ENCODE measurements around the gene PCED1B.
"Not testable (repeated sequence)": the region's sequence is repeated elsewhere in the genome, so short reads cannot be mapped to it uniquely, and the experiment has no call there.

The PCED1B gene

DNA sequence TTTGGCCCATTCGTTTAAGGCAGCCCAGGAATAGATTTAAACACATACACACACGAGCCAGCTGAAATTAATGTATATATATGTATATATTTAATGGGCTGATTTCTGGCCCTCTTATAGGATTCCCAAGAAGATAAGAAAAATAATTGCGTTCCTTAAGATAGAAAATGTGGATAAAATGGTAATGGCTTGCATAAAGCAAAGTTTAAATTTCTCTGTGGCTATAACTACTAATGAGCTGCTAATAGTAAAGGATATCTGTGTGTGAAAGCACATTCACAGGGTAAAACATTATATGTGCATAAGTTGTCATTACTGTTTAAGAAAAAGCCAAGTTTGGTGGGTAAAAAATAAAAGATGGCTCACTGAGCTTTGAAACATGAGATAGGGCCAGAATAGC is 134.0 kb downstream of the PCED1B start:
- no peak for DNase-seq

DNA sequence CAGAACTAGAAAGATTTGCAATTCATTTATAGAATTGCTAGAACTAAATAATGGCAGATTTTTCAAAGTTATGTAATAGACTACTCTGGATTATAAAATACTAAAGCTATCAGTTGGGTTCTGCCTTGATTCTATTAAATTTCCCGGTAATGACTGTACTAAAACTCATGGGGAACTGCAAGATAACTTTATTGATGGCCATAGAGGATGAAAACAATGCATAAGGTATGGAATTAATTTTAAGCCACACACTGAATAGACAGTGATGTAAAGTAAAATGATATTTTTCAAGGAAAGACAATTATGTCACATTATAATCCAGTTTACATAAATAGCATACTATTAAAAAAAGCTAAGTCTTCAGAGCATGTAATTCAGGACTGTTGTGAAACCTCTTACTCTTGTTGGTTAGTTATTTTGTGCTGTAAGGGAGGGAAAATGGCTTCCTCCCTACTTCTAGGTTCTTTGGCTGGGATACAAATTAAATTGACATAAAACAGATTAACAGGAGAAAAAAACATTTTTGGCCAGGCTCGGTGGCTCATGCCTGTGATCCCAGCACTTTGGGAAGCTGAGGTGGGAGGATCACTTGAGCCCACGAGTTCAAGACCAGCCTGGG is 134.7 kb downstream of the PCED1B start:
- DNase-seq = no peak

DNA sequence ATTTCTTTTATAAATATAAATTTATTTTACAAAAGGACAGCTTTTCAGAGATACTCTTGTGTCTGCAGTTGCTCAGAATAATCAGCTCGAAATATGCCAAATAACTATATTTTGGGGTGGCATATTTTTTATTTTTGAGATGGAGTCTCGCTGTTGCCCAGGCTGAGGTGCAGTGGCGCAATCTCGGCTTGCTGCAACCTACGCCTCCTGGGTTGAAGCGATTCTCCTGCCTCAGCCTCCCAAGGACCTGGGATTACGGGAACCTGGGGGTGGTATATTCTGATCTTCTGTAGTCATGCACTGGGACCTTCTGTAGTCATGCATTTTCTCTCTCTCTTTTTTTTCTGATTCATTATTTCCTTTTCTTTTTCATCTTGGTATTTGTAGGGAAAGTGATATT is 135.3 kb downstream of the PCED1B start:
- DNase-seq = no peak

DNA sequence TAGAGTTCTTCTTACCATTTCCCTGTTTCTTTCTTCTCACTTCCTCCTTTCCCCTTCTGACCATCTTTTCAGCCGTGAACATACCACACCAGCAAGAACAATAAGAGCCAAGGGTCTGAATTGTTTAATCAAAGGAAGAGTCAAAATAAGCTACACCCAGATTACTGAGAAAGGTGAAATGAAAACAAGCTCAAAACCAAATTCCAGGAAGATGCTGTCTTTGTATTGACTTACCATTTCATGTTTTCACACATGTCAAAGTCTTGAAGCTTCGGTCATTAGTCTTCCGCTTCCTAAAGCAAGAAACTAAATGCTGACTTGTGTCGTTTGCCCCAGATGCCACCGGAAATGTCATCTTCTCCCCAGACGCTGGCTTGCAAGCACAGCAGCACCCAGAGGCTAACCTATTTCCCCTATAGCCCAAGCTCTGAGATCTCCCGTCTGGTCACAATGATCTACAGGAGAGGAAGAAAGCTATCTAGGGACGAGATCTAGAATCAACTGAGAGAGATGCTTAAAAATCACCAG is 136.8 kb downstream of the PCED1B start:
- DNase-seq = no peak

DNA sequence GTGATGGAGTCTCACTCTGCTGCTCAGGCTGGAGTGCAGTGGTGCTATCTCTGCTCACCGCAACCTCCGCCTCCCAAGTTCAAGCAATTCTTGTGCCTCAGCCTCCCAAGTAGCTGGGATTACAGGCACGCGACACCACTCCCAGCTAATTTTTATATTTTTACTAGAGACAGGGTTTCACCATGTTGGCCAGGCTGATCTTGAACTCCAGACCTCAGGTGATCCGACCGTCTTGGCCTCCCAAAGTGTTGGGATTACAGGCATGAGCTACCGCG is 138.1 kb downstream of the PCED1B start:
- not testable (repeated sequence) for DNase-seq

DNA sequence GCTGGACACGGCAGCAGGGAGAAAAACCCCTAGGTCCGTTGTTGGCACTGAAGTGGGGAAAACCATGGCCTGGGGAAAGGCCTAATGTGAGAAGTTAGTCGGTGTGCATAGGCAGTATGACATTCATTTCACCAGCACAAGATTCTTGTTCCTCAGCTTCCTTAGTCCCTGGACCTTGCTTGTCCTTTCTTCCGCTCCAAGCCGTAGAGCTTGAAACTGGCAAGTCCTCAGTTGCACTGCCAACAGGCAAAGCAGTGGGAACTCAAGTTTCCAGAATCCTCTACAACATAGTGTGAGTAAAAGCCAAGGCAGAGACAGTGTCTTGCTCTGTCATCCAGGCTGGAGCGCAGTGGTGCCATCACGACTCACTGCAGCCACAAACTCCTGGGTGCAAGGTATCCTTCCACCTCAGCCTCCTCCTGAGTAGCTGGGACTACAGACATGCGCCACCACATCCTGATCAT is 138.8 kb downstream of the PCED1B start:
- DNase-seq = no peak

DNA sequence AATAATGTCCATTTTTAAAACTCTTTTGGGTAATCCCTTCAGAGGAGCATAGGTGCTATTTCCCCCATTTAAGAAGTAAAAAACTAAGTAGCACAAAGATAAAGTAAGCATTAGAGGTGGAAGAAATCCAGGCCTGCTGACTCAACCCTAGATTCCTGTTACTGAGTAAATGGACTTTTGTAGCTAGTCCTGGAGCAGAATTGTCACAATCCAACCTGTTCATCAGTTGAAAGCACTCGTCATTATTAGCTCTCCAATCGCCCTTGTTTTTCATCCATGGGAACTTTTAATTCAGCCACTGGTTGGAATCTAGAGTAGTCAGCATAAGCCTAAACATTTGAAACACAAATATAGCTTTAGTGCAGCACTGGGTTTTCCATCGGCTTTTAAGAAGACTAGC is 139.8 kb downstream of the PCED1B start:
- no peak for DNase-seq

DNA sequence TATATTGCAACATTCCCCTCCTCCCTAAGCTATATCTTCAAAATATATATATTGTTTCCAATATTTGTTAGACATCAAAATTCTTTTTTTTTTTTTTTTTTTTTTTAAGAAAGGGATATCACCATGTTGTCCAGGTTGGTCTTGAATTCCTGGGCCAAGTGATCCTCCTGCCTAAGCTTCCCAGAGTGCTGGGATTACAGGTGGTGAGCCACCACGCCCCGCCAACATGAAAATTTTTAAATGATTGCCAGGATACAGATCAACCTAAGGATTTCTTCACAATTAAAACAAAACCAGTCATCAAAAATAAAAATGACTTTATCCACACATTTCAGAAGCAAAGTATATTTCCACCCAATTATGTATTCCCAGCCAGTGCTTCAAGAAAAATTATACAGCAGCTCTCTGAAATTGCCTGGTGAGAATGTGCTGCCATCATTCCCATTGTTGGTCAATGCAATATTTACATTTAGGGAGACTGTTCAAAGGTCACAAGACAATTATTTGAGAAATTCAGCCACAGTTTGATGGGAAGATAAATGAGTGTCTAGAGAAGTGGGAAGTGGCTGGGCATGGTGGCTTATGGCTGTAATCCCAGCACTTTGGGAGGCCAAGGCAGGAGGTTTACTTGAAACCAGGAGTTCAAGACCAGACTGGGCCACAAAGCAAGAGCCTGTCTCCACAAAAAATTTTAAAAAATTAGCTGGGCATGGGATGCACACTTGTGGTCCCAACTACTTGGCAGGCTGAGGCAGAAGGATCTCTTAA is 142.0 kb downstream of the PCED1B start:
- DNase-seq = no peak

DNA sequence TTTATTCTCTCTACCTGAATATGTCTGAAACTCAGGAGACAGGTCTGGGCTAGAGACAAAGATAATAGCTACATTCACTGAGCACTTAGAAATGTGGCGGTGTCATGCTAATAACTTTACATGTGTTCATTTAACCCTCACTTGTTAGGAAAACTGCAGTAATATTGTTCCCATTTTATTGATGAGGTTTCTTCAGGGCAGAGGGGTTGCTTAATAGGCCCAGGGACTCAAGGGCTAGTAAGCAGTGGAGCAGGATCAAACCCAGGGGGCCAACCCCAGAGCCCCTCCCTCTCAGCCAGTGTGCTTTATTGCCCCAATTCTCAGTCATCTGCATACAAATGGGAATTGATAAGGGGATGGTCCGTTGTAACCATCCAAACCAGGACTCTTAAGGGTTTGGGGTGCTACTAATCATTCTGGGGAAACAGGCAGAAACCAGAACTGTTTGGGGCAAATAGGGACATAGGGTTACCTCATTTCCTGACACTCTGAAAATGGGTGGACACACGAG is 143.2 kb downstream of the PCED1B start:
- no peak for DNase-seq

DNA sequence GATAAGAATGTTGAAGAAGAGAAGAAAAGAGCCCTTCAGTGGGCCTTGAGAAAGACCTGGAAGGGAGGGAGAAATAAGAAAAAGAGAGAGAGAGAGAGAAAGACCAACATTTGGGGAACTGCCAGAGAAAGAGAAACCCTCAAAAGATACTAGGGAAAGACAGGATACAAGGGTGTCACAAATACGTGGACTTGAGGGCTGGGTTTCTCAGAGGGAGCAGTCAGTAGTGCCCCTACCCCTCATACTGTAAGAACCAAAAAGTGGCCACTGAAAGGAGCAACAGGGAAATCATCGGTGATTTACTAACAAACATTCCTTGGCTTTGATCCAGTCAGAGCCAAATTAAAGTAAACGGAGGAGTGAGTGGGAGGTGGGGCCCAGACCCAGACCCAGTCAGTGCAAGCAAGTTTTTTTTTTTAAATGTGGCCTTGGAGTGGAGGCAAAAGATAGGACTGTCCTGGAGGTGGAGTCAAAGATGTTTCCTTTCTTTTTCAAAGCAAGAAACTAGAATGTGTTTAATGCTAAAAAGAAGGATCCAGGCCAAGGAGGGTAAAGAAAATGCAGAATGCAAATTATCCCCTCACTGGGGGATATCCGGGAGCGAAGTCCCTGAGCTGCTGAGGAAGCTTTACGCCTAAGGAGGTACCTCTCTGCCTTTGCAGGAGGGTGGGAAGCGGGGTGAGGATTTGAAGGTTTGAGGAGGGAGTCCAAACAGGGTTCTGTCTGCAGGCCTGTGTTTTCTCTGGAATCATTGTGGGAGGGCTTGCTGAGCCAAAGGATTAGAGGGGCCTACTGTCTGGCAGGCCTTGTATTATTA is 143.8 kb downstream of the PCED1B start:
- DNase-seq = no peak

DNA sequence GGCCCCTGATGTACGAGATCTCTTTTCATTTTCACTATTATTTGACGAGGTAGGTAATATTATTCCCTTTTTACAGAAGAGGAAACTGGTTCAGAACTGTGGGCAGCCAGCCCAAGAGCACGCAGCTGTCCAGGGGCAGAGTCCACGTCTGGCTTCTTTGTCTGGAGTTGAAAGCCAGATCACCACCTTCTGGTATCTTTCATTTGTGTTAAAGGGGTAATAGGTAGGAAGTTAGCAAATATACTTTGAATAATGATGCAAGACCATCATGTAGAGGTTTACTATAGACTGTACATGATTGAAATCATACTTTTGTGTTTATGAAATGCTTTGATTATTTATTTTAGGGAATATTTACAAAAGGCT is 144.4 kb downstream of the PCED1B start:
- DNase-seq = no peak

DNA sequence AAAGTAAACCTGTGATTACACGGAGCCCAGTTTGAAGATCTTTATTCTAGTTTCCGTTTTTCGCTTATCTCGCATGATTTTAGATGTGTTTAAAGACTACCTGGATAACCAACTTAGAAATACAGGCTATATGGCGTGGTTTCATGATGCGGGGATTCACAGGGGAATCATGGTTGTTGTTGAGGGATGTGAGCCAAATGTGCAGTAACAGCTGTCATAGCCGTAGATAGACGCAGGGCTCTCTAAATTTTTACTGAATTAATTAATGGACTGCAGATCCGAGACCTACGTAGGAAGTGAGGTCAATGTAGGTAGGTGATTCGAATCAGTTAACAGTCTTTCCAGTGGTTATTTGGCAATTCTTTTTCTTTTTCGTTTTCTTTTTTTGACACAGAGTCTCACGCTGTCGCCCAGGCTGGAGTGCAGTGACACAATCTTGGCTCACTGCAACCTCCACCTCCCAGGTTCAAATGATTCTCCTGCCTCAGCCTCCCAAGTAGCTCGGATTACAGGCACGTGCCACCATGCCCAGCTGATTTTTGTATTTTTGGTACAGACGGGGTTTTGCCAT is 145.2 kb downstream of the PCED1B start:
- no peak for DNase-seq

DNA sequence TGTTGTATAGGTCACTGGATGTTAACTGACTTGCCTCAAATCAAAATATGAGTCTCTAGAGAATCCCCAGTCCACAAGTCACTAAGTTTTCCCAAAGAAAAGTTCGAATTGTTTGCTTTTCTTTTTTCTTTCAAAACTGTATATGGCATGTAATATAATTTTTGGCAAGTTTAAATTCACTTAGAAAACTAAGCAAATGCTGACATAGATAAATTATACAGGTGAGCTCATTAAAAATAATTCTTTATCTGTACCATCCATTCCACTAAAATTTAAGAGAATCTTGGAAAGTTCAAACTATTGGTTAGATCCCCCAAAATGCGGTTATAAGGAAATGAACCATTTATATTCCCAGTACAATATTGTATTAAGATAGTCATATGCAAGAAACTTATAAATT is 145.9 kb downstream of the PCED1B start:
- no peak for DNase-seq

DNA sequence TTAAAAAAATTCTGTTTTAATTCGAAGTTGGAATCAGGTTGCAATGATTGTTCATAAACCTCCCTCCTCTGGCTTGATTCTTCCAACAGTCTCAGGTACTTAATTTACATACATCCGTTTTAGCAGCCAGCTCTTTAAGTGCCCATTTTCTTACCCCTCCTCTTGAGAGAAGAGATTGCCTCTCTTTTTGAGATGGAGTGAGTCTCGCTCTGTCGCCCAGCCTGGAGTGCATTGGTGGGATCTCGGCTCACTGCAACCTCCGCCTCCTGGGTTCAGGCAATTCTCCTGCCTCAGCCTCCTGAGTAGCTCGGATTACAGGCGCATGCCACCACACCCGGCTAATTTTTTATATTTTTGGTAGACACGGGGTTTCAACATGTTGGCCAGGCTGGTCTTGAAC is 146.8 kb downstream of the PCED1B start:
- no peak for DNase-seq

DNA sequence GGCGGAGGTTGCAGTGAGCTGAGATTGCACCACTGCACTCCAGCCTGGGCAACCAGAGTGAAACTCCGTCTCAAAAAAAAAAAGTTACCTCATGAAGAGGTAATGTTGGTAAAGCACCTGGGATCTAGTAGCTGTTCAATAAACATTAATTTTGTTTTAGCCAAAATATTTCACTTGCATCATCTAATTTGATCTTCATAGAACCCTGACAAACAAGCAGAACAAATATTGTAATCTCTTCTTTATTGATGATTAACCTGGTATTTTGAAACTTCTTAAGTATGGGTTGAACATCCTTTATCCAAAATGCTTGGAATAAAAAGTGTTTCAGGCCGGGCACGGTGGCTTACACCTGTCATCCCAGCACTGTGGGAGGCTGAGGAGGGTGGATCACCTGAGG is 149.4 kb downstream of the PCED1B start:
- DNase-seq = no peak

DNA sequence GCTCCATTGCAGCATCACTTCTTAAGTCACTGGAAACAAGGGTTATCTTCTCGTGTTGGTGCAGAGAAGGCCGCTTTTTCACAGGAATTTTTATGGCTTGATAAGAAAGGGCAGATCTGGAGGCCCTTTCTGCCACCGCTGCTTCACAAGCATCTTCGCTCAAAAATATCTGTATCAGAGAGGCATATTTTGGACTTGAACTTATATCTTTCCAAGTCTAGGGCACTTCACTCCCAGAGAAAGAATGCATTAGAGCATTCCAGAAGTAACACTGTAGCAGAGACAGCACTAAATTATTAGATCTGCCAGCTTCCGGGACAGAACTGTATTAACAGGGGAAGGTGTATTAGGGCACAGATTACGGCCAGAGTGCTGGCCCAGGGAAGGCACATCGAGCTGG is 152.0 kb downstream of the PCED1B start:
- DNase-seq = no peak

DNA sequence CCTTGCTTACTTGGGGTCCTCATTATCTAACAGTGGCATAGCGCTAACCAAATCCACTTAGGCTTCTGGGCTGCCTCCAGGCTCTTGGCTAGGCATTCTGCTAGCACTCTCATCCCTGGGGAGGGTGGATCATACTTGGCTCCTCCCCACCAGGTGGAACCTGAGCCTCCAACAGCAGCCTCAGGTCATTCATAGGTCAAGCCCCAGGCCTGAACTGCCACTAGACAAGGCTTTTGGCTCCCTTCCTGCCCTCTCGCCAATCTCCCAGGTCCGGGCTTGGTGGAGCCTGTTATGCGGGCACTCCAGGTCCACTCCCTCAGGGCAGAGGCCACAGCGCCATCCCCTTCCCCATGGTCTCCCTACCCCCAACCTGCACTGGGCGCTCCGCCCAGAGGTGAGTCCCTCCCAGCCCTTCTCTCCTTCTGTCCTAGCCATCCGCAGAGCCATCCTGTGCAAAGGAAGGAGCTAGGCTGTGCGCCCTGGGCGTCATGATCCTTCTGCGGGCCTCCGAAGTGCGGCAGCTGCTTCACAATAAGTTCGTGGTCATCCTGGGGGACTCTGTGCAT is 155.2 kb downstream of the PCED1B start:
- DNase-seq = no peak

DNA sequence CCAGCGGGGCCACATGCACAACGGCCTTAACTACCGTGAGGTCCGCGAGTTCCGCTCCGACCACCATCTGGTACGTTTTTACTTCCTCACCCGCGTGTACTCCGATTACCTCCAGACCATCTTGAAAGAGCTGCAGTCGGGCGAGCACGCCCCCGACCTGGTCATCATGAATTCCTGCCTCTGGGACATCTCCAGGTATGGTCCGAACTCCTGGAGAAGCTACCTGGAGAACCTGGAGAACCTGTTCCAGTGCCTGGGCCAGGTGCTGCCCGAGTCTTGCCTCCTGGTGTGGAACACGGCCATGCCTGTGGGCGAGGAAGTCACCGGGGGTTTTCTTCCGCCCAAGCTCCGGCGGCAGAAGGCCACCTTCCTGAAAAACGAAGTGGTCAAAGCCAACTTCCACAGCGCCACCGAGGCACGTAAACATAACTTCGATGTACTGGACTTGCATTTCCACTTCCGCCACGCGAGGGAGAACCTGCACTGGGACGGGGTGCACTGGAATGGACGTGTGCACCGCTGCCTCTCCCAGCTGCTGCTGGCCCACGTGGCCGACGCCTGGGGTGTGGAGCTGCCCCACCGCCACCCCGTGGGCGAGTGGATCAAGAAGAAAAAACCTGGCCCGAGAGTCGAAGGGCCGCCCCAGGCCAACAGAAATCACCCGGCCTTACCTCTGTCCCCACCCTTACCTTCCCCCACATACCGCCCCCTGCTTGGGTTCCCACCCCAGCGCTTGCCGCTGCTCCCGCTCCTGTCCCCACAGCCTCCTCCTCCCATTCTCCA is 156.0 kb downstream of the PCED1B start:
- no peak for DNase-seq

DNA sequence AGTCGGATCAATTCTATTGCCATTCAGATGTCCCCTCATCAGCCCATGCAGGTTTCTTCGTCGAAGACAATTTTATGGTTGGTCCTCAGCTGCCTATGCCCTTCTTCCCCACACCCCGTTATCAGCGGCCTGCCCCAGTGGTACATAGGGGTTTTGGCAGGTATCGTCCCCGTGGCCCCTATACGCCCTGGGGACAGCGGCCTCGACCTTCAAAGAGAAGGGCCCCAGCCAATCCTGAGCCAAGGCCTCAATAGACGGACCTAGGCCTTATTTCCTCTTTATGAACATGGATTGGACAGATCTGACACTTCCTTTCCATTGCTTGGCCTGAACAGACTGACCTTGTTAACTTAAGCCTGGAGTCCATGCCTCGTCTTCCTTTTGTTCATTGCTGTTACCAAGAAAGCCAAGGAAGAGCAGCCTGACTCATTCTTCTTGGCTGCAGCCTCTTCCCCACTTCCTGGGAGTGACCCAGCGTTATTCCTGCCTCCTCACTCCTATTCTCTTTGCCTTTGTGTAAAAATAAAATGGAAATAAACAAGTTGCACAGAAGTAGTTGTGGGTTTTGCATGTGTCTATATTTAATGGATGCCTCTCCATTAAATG is 156.8 kb downstream of the PCED1B start:
- DNase-seq = peak; percentile 35

DNA sequence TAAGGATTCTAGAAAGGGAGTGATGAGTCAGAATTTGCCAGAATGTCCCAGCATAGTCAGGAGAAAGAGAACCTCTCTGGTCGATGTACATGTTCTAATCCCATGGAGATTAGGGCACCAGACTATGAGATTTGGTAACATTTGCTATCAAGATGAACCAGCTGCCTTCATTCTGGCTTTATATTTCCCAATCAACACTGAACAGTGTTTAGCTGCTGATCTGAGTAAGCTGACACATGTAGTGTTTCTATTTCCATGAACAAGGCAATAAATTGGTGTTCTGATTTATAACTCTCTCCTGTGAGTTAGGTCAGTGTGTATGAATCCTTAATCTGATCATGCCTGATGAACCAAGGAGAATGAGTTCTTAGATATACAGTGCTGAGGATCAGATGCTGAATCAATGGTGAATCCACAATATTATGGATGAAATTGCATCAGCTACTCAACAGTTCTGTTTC is 158.4 kb downstream of the PCED1B start:
- DNase-seq = no peak

DNA sequence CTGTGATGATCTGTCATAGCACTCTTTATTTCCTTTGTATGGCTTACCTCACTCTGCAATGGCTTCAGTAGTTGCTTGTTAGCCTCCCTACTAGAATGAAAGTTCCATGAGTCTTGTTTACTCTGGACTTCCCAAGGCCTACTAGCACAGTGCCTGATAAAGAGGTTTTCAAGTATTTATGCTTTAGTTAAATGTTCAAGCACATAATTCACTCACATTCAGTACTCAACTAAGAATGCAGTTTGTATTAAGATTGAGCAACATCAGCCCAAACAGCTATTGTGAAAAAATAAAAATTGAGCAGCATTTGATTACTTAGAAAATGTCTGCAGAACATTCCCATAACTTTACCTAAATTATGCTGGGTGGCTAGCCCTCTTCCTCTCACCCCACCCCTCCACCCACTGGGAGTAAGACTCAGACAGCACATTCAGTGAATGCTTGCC is 159.3 kb downstream of the PCED1B start:
- no peak for DNase-seq

DNA sequence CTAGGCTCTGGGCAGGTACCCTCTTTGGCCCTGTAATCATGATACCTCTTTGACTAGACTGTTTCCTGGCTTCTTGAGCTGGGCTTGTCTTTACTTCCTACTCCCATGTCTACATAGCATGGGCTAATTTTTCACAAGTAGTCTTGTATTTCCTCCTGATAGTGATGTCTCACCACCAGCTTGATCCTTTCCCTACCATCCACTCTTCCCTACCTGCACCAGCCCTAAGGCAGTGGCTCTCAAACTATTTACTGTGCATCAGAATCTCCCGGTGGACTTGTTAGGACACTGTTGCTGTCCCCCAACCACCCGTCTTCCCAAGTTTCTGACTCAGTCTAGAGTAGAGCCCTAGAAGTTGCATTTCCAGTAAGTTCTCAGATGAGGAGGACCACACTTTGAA is 163.0 kb downstream of the PCED1B start:
- no peak for DNase-seq
